Adrenal gland (tissue), 12 donors: ENCODE results near the gene RPH3AL. TPM values are rescaled to one million over a fixed set of nuclear protein-coding genes. Genes with fewer than 3 reads are reported as not detected.

Experiments used
- DNase-seq, 7 donors: peaks; one replicate each; pipeline ENCODE4 v3.0.0-alpha.2; 2019 to 2020
- H3K27ac ChIP-seq, 5 donors: fragments of 200-600 bp; sonication (generic) in 4 of 5; 1 replicate in 3 of 5; 2 replicates in 2 of 5; pipeline versions ENCODE4 v1.5.1 to v1.8.0; 2016 to 2020; ENCODE audit warnings: mild to moderate bottlenecking in 1 of 5
- H3K27me3 ChIP-seq: fragments of 200-600 bp; 2 replicates; pipeline ENCODE4 v1.8.0; 2021
- H3K36me3 ChIP-seq, 2 donors: fragments of 200-600 bp; replicated peaks in 1 of 2; 1 replicate in 1 of 2; 2 replicates in 1 of 2; pipeline versions ENCODE4 v1.5.1 to v1.8.0; 2018 to 2022
- H3K4me1 ChIP-seq, 2 donors: fragments of 200-600 bp; replicated peaks in 1 of 2; 1 replicate in 1 of 2; 2 replicates in 1 of 2; pipeline versions ENCODE4 v1.5.1 to v1.8.0; 2018 to 2021
- H3K4me3 ChIP-seq, 4 donors: fragments of 200-600 bp; sonication (generic) in 3 of 4; one replicate each; pipeline ENCODE4 v1.5.1; 2016 to 2018
- H3K9me3 ChIP-seq, 3 donors: fragments of 200-600 bp; sonication (generic) in 1 of 3; replicated peaks in 1 of 3; 1 replicate in 2 of 3; 2 replicates in 1 of 3; pipeline versions ENCODE4 v1.5.1 to v1.8.0; 2016 to 2021
- CTCF ChIP-seq, 6 experiments: fragments of 450-650 bp in 4 of 6; fragments of 200-600 bp in 2 of 6; sonication (generic) in 1 of 6; IDR thresholded peaks; 1 replicate in 5 of 6; 2 replicates in 1 of 6; pipeline versions ENCODE4 v1.5.1 to v1.8.0; 2016 to 2021; ENCODE audit warnings: antibody characterized with exemption in 6 of 6, mild to moderate bottlenecking in 2 of 6, moderate library complexity in 1 of 6
- POLR2A ChIP-seq, 2 donors: fragments of 450-650 bp; IDR thresholded peaks; one replicate each; pipeline ENCODE4 v1.6.1; 2017; ENCODE audit warnings: antibody characterized with exemption in 2 of 2, mild to moderate bottlenecking in 2 of 2, moderate library complexity in 1 of 2
- WGBS, 4 donors: extraction: QIAGEN DNeasy Blood & Tissue Kit in 2 of 4; methylation state at CpG; one replicate each; pipeline versions ENCODE4 v1.1.5 to v1.1.7; 2013 to 2017; 5-methylcytosine and 5-hydroxymethylcytosine counted together
- intact Hi-C, 2 donors: fragments of 100-400 bp; cut with DNase I; formaldehyde crosslinking; loops; one replicate each; pipeline versions ENCODE4 v1.14.1 to v1.15.0; 2022 to 2023
- polyA plus RNA-seq, 3 donors: library from polyadenylated mRNA; stranded (reverse); fragments of 200-250 nt in 2 of 3; fragments of 350-450 nt in 1 of 3; fragmentation: Illumina TruSeq in 1 of 3; extraction: RNeasy Lipid Tissue Mini Kit (QIAGEN cat#74804) in 1 of 3; gene quantifications; one replicate each; pipeline ENCODE4 v1.2.3, GENCODE V29; 2013 to 2014
- total RNA-seq, 9 donors: library from RNA; depleted of rRNA in 4 of 9; stranded (reverse); fragments of >200 nt in 4 of 9; fragments of 120-200 nt in 1 of 9; fragmentation: NEBNext Ultra II Directional in 1 of 9; extraction: Animal tissue kit (Norgen Biotek cat#: 25700) in 1 of 9; gene quantifications; one replicate each; pipeline versions ENCODE4 v1.1.0 to v1.2.4, GENCODE V29; 2013 to 2023
- donor health status: healthy with polysubstance abuse.
- donor health status: Bipolar disorder and iron deficiency.
- donor health status: DM: yes; HTN: yes; CAD: no.
- donor health status: DM: no; HTN: no; CAD: no.
- donor health status: DM: no; HTN: no; CAD: no.
- donor health status: DM: yes; HTN: yes; CAD: no.

RPH3AL gene
- total and polyA plus RNA-seq, 12 donors: 7.7 to 79.2 (median 33.7) TPM

- Histone ChIP-seq H3K4me1 (peaks cover 10 to 35% of the 10 kb centered on the region in 2 donors), H3K4me3 (no peak overlapping the region), H3K27ac (no peak overlapping the region), H3K9me3 (no peaks in the 10 kb centered on the region), H3K36me3 (peaks cover 0 to 13% of the 10 kb centered on the region in 2 donors), H3K27me3 (no peaks in the 10 kb centered on the region)
- TF ChIP-seq POLR2A (IDR thresholded peaks at IDR 0.05) (no peak), CTCF (IDR thresholded peaks at IDR 0.05) (no peak)
- intact Hi-C loops: no loop called here
- peak in 2 of 7 donors; percentile 4 to 12 for DNase-seq
- 95 to 98% (median 97%) methylated on average over 5 to 7 of the region's 7 CpGs for WGBS, 4 donors
These were observed 24.6 kb downstream of the RPH3AL start for GRCh38 chr17:327971-328370.

GRCh38 chr17:327296-327695, 25.3 kb downstream of the RPH3AL start:
- DNase-seq: peak in 2 of 7 donors; percentile 5 to 15
- WGBS, 4 donors: 90 to 97% (median 94%) methylated on average over 11 of the region's 11 CpGs
- no peak for TF ChIP-seq POLR2A (IDR thresholded peaks at IDR 0.05)
- no peak for TF ChIP-seq CTCF (IDR thresholded peaks at IDR 0.05)

GRCh38 chr17:326010-326621, 26.5 kb downstream of the RPH3AL start:
- TF ChIP-seq POLR2A (IDR thresholded peaks at IDR 0.05): no peak
- TF ChIP-seq CTCF (IDR thresholded peaks at IDR 0.05): no peak
- Histone ChIP-seq H3K4me1 (peaks cover 0 to 16% of the 10 kb centered on the region in 2 donors), H3K4me3 (no peak overlapping the region), H3K27me3 (no peaks in the 10 kb centered on the region), H3K27ac (no peak overlapping the region), H3K36me3 (peaks cover 0 to 13% of the 10 kb centered on the region in 2 donors), H3K9me3 (no peaks in the 10 kb centered on the region)
- peak in 1 of 7 donors; percentile 4 for DNase-seq
- intact Hi-C loops: no loop called here
- 87 to 97% (median 92%) methylated on average over 17 to 21 of the region's 21 CpGs for WGBS, 4 donors

More at GRCh38 chr17:327296-327695, 25.3 kb downstream of the RPH3AL start:
- Histone ChIP-seq H3K9me3 (no peaks in the 10 kb centered on the region), H3K36me3 (peaks cover 0 to 13% of the 10 kb centered on the region in 2 donors), H3K27ac (no peak overlapping the region), H3K4me3 (no peak overlapping the region), H3K4me1 (peaks cover 3 to 28% of the 10 kb centered on the region in 2 donors), H3K27me3 (no peaks in the 10 kb centered on the region)
- intact Hi-C loops: no loop called here

GRCh38 chr17:325270-326009, 27.2 kb downstream of the RPH3AL start:
- no peaks in the 10 kb centered on the region for H3K9me3 ChIP-seq
- no peak for TF ChIP-seq CTCF (IDR thresholded peaks at IDR 0.05)
- no peak for TF ChIP-seq POLR2A (IDR thresholded peaks at IDR 0.05)
- no peaks in the 10 kb centered on the region for H3K27me3 ChIP-seq
- peaks cover 0 to 12% of the 10 kb centered on the region in 2 donors for H3K4me1 ChIP-seq
- WGBS, 4 donors: 92 to 97% (median 96%) methylated on average over 13 of the region's 13 CpGs
- H3K4me3 ChIP-seq: no peak overlapping the region
- intact Hi-C loops: no loop called here
- peak in 2 of 7 donors; percentile 3 to 10 for DNase-seq
- no peak overlapping the region for H3K27ac ChIP-seq
- H3K36me3 ChIP-seq: peaks cover 0 to 13% of the 10 kb centered on the region in 2 donors
